ENCODE results near the gene BARHL2. TPM values are rescaled to one million over a fixed set of nuclear protein-coding genes. Genes with fewer than 3 reads are reported as not detected.
A peak's percentile ranks its signal among the peaks of the same experiment; 100 is the strongest.

Gene BARHL2
- total RNA-seq, 1 experiment from 2014 or later = not detected

DNA sequence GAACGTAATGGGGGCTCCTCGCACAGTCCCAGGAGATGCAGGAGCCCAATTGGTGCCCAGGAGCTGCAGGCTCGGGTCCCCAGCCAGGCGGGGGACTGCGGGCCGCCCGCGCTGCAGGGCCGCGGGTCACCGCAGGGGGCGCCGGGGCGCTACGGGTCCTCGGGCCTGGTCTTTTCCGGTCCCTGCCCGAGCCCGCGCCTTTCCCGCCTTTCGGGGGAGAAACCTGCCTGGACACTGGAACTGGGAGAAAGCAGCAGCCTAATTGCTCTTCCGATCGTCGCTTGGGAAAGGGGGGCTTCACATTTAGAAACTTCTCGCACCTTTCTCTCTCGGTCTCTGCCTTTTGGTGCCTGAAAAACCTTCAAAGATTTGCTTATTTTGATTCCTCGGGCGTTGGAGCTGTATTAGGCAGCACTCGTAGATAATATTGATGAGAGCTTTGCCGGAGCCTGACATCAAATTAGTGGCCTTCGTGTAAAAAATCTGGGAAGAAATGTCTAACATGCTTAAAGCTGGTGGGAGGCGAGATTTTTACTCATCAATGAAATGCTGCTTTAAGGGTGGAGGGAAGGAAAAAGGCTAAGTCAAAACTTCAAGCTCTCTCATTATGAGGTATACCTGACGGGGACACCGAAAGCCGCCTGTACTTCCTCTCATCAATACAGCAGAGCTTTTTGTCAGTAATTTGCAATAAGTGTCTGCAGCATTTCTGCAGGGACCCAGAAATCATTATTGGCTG lies 12.6 kb upstream of the BARHL2 start:
- Histone ChIP-seq H3K36me3 (ENCODE audit: control insufficient read depth, insufficient read depth, low read length) (no peaks in the 10 kb centered on the region), H3K27ac (ENCODE audit: low read length) (no peak overlapping the region), H3K4me3 (ENCODE audit: low read depth in 2 of 2, low read length in 2 of 2) (no peak overlapping the region), H3K9me3 (ENCODE audit: control insufficient read depth, insufficient read depth, low read depth, low read length) (no peaks in the 10 kb centered on the region), H3K27me3 (ENCODE audit: control insufficient read depth, insufficient read depth, low read length) (peaks cover 11% of the 10 kb centered on the region), H3K4me1 (ENCODE audit: control insufficient read depth, insufficient read depth, low read length) (no peaks in the 10 kb centered on the region)
- DNase-seq (ENCODE audit: low read depth, low spot score) (no peak), ATAC-seq (no peak)
- TF ChIP-seq, protein P1, sequence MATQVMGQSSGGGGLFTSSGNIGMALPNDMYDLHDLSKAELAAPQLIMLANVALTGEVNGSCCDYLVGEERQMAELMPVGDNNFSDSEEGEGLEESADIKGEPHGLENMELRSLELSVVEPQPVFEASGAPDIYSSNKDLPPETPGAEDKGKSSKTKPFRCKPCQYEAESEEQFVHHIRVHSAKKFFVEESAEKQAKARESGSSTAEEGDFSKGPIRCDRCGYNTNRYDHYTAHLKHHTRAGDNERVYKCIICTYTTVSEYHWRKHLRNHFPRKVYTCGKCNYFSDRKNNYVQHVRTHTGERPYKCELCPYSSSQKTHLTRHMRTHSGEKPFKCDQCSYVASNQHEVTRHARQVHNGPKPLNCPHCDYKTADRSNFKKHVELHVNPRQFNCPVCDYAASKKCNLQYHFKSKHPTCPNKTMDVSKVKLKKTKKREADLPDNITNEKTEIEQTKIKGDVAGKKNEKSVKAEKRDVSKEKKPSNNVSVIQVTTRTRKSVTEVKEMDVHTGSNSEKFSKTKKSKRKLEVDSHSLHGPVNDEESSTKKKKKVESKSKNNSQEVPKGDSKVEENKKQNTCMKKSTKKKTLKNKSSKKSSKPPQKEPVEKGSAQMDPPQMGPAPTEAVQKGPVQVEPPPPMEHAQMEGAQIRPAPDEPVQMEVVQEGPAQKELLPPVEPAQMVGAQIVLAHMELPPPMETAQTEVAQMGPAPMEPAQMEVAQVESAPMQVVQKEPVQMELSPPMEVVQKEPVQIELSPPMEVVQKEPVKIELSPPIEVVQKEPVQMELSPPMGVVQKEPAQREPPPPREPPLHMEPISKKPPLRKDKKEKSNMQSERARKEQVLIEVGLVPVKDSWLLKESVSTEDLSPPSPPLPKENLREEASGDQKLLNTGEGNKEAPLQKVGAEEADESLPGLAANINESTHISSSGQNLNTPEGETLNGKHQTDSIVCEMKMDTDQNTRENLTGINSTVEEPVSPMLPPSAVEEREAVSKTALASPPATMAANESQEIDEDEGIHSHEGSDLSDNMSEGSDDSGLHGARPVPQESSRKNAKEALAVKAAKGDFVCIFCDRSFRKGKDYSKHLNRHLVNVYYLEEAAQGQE (IDR thresholded peaks at IDR 0.05; ENCODE audit: insufficient read depth in 1 of 2, low read depth in 2 of 2, low read length in 1 of 2) = no peak
- TF ChIP-seq, protein P2, sequence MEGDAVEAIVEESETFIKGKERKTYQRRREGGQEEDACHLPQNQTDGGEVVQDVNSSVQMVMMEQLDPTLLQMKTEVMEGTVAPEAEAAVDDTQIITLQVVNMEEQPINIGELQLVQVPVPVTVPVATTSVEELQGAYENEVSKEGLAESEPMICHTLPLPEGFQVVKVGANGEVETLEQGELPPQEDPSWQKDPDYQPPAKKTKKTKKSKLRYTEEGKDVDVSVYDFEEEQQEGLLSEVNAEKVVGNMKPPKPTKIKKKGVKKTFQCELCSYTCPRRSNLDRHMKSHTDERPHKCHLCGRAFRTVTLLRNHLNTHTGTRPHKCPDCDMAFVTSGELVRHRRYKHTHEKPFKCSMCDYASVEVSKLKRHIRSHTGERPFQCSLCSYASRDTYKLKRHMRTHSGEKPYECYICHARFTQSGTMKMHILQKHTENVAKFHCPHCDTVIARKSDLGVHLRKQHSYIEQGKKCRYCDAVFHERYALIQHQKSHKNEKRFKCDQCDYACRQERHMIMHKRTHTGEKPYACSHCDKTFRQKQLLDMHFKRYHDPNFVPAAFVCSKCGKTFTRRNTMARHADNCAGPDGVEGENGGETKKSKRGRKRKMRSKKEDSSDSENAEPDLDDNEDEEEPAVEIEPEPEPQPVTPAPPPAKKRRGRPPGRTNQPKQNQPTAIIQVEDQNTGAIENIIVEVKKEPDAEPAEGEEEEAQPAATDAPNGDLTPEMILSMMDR (IDR thresholded peaks at IDR 0.05) = peak; percentile 65
- in situ Hi-C loops (cut with HindIII; ENCODE audit: low pct_unique_long_range_greater_than_20kb, low sequenced_read_pairs) = no loop called here
- CTCF ChIA-PET = interaction anchor here (0.6 to 1.7 kb wide), 3 partner anchors 8 to 291 kb away, joined by 4 read pairs; no protein-coding TSS in a partner anchor
- POLR2A ChIA-PET = interaction anchor here (0.6 kb wide), 1 partner anchor 215 kb away, joined by 5 read pairs; no protein-coding TSS in a partner anchor
- intact Hi-C loops (cut with micrococcal nuclease; ENCODE audit: unreplicated experiment) = no loop called here
- no TSS peak for BruUV-seq (replicated peaks)

DNA sequence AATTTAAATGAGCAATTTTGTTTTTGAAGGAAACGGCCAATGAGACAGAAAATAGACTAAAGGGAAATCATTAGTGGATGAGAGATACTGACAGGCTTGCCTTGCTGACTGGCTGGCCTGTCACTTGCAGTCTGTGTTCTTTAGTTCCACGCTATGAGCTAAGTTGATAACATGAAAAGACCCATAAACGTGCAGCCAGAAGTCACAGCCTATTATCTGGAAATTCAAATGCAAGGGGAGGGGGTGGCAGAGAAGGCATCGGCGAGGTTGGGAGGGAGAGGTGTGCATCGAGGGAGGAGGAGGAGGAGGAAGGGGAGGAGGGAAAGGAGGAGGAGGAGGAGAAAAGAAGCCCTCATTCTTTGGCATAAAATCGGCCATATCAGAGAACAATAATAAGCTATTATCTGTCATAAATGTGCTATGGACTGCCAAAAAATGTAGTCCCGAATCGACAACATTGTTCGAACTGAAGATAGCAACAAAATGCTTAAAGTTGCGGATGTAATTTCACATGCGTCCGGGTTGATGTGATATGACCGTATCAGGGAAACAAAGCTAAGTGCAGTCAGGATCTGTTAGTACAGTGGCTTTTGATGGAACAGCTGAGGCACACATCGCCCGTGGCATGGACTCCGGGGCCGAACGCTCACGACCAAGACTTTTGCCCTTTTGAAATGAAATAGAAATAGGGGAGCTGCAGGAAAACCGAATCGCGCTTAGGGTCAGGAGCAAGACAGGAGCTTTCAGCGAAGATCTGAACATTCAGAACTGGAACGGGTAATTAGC lies 11.6 kb upstream of the BARHL2 start:
- POLR2A ChIA-PET = no interaction called here
- intact Hi-C loops (cut with micrococcal nuclease; ENCODE audit: unreplicated experiment) (no loop called here), in situ Hi-C loops (cut with HindIII; ENCODE audit: low pct_unique_long_range_greater_than_20kb, low sequenced_read_pairs) (no loop called here)
- H3K27ac ChIP-seq (ENCODE audit: low read length) = no peak overlapping the region
- DNase-seq (ENCODE audit: low read depth, low spot score) (no peak), ATAC-seq (no peak)
- CTCF ChIA-PET = interaction anchor here (0.6 to 1.7 kb wide), 2 partner anchors 30 to 122 kb away, joined by 4 read pairs; no protein-coding TSS in a partner anchor
- BruUV-seq (replicated peaks) = no TSS peak
- H3K36me3 ChIP-seq (ENCODE audit: control insufficient read depth, insufficient read depth, low read length) = no peaks in the 10 kb centered on the region
- no peaks in the 10 kb centered on the region for H3K4me1 ChIP-seq (ENCODE audit: control insufficient read depth, insufficient read depth, low read length)
- H3K4me3 ChIP-seq (ENCODE audit: low read depth in 2 of 2, low read length in 2 of 2) = no peak overlapping the region
- peaks cover 10% of the 10 kb centered on the region for H3K27me3 ChIP-seq (ENCODE audit: control insufficient read depth, insufficient read depth, low read length)
- no peaks in the 10 kb centered on the region for H3K9me3 ChIP-seq (ENCODE audit: control insufficient read depth, insufficient read depth, low read depth, low read length)
- TF ChIP-seq POLR2AphosphoS5 (IDR thresholded peaks at IDR 0.05; ENCODE audit: low read depth, low read length) = no peak

DNA sequence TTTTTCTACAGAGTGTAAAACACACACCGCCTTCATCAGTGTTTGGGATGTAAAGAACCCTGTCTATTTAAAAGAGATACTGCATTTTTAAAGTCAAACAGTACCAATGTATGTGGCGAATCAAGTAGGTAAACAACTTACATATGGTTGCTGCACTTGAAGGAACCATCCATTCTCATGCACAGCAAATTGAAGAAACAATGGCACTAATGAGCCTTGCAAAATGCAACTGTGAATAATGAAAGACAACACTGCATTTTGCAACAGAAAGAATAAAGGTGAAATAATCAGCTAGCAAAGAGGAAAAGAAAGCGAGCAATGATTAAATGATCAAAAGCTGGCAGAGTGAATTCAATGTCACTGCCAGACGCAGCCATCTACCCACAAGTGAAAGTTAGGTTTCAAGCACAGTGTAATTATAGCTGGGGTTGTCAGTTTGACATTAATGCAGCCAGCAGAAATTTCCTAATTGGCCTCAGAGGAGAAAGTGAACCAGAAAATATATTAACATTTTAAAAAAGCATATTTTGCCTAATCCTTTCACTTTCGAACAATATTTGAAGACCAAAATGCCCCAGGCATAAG lies 10.9 kb upstream of the BARHL2 start:
- TF ChIP-seq POLR2AphosphoS5 (IDR thresholded peaks at IDR 0.05; ENCODE audit: low read depth, low read length) = no peak
- no peak for TF ChIP-seq SIN3A (IDR thresholded peaks at IDR 0.05; ENCODE audit: borderline replicate concordance, insufficient read depth, low read depth, low read length)
- in situ Hi-C loops (cut with HindIII; ENCODE audit: low pct_unique_long_range_greater_than_20kb, low sequenced_read_pairs) (no loop called here), intact Hi-C loops (cut with micrococcal nuclease; ENCODE audit: unreplicated experiment) (no loop called here)
- no peaks in the 10 kb centered on the region for H3K9me3 ChIP-seq (ENCODE audit: control insufficient read depth, insufficient read depth, low read depth, low read length)
- H3K4me1 ChIP-seq (ENCODE audit: control insufficient read depth, insufficient read depth, low read length) = no peaks in the 10 kb centered on the region
- DNase-seq (ENCODE audit: low read depth, low spot score) = no peak
- peaks cover 7% of the 10 kb centered on the region for H3K27me3 ChIP-seq (ENCODE audit: control insufficient read depth, insufficient read depth, low read length)
- no TSS peak for BruUV-seq (replicated peaks)
- no peak for ATAC-seq
- no peak overlapping the region for H3K4me3 ChIP-seq (ENCODE audit: low read depth in 2 of 2, low read length in 2 of 2)
- H3K27ac ChIP-seq (ENCODE audit: low read length) = no peak overlapping the region
- no peaks in the 10 kb centered on the region for H3K36me3 ChIP-seq (ENCODE audit: control insufficient read depth, insufficient read depth, low read length)
- ChIA-PET POLR2A (no interaction called here), CTCF (interaction anchor here (0.6 kb wide), 1 partner anchor 30 kb away, joined by 4 read pairs; no protein-coding TSS in a partner anchor)
